Sigmoid colon (tissue), 3 donors: ENCODE measurements around the gene FAM163B.

ENCODE experiments used
- POLR2A ChIP-seq, 2 donors: fragments of 450-650 bp; IDR thresholded peaks; one replicate each; pipeline ENCODE4 v1.6.1; 2016; ENCODE audit warnings: antibody characterized with exemption in 2 of 2, mild to moderate bottlenecking in 2 of 2, moderate library complexity in 2 of 2
- TF ChIP-seq, protein P1 (sequence below), 4 experiments: fragments of 450-650 bp in 3 of 4; fragments of 200-600 bp in 1 of 4; IDR thresholded peaks; one replicate each; pipeline ENCODE4 v1.5.1; 2016 to 2019; ENCODE audit warnings: antibody characterized with exemption in 4 of 4, mild to moderate bottlenecking in 3 of 4, moderate library complexity in 2 of 4

DNA sequence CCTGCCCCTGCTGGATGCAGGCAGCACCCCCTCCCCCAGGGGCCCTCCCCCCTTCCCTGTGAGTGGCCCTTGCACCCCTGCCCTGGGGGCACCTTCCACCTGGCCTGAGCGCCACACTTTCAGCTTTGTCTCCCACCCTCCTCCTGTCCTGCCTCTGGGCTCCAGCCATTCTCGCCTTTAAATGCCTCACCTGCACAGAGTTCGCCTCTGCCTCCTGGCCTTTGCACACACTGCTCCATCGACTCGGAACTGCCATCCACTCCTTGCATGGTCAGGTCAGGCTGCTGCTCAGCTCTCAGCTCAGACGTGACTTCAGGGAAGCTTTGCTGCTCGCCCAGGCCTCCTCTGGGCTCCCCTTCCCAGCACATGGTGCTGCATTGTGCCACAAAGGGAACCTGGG, 10.2 kb downstream of the FAM163B start:
- TF ChIP-seq POLR2A (IDR thresholded peaks at IDR 0.05): no peak
- TF ChIP-seq, protein P1, sequence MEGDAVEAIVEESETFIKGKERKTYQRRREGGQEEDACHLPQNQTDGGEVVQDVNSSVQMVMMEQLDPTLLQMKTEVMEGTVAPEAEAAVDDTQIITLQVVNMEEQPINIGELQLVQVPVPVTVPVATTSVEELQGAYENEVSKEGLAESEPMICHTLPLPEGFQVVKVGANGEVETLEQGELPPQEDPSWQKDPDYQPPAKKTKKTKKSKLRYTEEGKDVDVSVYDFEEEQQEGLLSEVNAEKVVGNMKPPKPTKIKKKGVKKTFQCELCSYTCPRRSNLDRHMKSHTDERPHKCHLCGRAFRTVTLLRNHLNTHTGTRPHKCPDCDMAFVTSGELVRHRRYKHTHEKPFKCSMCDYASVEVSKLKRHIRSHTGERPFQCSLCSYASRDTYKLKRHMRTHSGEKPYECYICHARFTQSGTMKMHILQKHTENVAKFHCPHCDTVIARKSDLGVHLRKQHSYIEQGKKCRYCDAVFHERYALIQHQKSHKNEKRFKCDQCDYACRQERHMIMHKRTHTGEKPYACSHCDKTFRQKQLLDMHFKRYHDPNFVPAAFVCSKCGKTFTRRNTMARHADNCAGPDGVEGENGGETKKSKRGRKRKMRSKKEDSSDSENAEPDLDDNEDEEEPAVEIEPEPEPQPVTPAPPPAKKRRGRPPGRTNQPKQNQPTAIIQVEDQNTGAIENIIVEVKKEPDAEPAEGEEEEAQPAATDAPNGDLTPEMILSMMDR (IDR thresholded peaks at IDR 0.05): no peak
